PC-9 (cell line): ENCODE measurements around the gene C1orf87.

Source experiments
- EZH2 ChIP-seq: fragments of 200-600 bp; sonication (generic); IDR thresholded peaks from 2 replicates; pipeline ENCODE4 v1.8.0; 2017; ENCODE audit warnings: antibody characterized with exemption, low read depth
- TF ChIP-seq, protein P1 (sequence below): fragments of 200-600 bp; sonication (generic); conservative IDR thresholded peaks from 2 replicates; pipeline ENCODE4 v1.6.1; 2017; ENCODE audit warnings: mixed run types, antibody characterized with exemption, mild to moderate bottlenecking, moderate library complexity

DNA sequence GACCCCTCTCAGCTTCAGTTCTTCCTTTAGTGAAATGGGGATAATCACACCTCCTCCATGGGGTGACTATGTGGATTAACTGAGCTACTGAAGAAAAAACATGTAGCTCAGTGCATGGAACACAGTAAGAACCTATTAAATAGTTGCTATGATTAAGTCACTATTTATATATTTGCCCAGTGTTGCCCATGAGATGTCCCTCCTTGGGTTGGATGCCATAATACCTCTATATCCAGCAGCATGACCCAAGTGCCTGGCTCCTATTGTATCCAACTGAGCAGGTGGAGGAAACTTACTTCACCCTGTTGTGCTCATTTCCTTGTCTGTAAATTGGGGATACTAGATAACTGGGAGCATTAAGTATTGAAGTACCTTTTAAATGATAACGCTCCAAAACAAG lies 99.9 kb downstream of the C1orf87 start:
- no peak for TF ChIP-seq EZH2
- TF ChIP-seq, protein P1, sequence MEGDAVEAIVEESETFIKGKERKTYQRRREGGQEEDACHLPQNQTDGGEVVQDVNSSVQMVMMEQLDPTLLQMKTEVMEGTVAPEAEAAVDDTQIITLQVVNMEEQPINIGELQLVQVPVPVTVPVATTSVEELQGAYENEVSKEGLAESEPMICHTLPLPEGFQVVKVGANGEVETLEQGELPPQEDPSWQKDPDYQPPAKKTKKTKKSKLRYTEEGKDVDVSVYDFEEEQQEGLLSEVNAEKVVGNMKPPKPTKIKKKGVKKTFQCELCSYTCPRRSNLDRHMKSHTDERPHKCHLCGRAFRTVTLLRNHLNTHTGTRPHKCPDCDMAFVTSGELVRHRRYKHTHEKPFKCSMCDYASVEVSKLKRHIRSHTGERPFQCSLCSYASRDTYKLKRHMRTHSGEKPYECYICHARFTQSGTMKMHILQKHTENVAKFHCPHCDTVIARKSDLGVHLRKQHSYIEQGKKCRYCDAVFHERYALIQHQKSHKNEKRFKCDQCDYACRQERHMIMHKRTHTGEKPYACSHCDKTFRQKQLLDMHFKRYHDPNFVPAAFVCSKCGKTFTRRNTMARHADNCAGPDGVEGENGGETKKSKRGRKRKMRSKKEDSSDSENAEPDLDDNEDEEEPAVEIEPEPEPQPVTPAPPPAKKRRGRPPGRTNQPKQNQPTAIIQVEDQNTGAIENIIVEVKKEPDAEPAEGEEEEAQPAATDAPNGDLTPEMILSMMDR = no peak
